Loucy (cell line): Measurements from ENCODE around the gene HPCAL4.

Source experiments
- H2AFZ ChIP-seq: fragments of 200-600 bp; sonication (generic); 2 replicates; pipeline ENCODE4 v1.6.0; 2016; ENCODE audit warnings: antibody characterized with exemption, mild to moderate bottlenecking, low read length, moderate library complexity
- H3F3A ChIP-seq: fragments of 200-600 bp; 2 replicates; pipeline ENCODE4 v1.6.0; 2016; ENCODE audit warnings: antibody characterized with exemption, low read depth, mild to moderate bottlenecking
- H3K27me3 ChIP-seq: fragments of 200-600 bp; sonication (generic); 2 replicates; pipeline ENCODE4 v1.6.1; 2014; ENCODE audit warnings: low read length, mild to moderate bottlenecking; ENCODE audit not compliant: insufficient read depth, poor library complexity, severe bottlenecking
- H3K36me3 ChIP-seq: fragments of 200-600 bp; sonication (generic); 2 replicates; pipeline ENCODE4 v1.6.1; 2016; ENCODE audit warnings: low read length; ENCODE audit not compliant: insufficient read depth
- H3K4me1 ChIP-seq: fragments of 200-600 bp; sonication (generic); 2 replicates; pipeline ENCODE4 v1.5.1; 2014; ENCODE audit warnings: low read length, mild to moderate bottlenecking; ENCODE audit not compliant: insufficient read depth, poor library complexity, severe bottlenecking
- H3K4me2 ChIP-seq: fragments of 200-600 bp; sonication (generic); 2 replicates; pipeline ENCODE4 v1.6.0; 2014; ENCODE audit warnings: antibody characterized with exemption, low read length, low read depth, mild to moderate bottlenecking; ENCODE audit not compliant: poor library complexity, severe bottlenecking
- H3K4me3 ChIP-seq: fragments of 200-600 bp; sonication (generic); 2 replicates; pipeline ENCODE4 v1.5.1; 2014; ENCODE audit warnings: low read length, mild to moderate bottlenecking, mixed read lengths; ENCODE audit not compliant: poor library complexity, severe bottlenecking
- H3K79me2 ChIP-seq: fragments of 200-600 bp; sonication (generic); 2 replicates; pipeline ENCODE4 v1.6.1; 2014; ENCODE audit warnings: low read length; ENCODE audit not compliant: insufficient read depth
- H3K9ac ChIP-seq: fragments of 200-600 bp; sonication (generic); 2 replicates; pipeline ENCODE4 v1.6.0; 2014; ENCODE audit warnings: mild to moderate bottlenecking, low read depth, low read length, moderate library complexity; ENCODE audit not compliant: poor library complexity, severe bottlenecking
- H3K9me2 ChIP-seq: fragments of 200-600 bp; sonication (generic); replicated peaks from 2 replicates; pipeline ENCODE4 v1.6.1; 2016; ENCODE audit warnings: low read depth, low read length, mixed read lengths
- H3K9me3 ChIP-seq: fragments of 200-600 bp; sonication (generic); 2 replicates; pipeline ENCODE4 v1.6.1; 2014; ENCODE audit warnings: mild to moderate bottlenecking, antibody characterized with exemption, low read length, low read depth; ENCODE audit not compliant: insufficient read depth
- H4K20me1 ChIP-seq: fragments of 200-600 bp; sonication (generic); 2 replicates; pipeline ENCODE4 v1.6.0; 2014; ENCODE audit warnings: antibody characterized with exemption, low read length, mild to moderate bottlenecking; ENCODE audit not compliant: insufficient read depth, poor library complexity, severe bottlenecking
- EZH2phosphoT487 ChIP-seq: fragments of 200-600 bp; IDR thresholded peaks from 2 replicates; pipeline ENCODE4 v1.6.1; 2018; ENCODE audit warnings: antibody characterized with exemption, mild to moderate bottlenecking, moderate library complexity, borderline replicate concordance
- TF ChIP-seq, protein P1 (sequence below): fragments of 200-600 bp; sonication (generic); conservative IDR thresholded peaks from 2 replicates; pipeline ENCODE4 v1.5.1; 2014; ENCODE audit warnings: mild to moderate bottlenecking, antibody characterized with exemption, low read length

The HPCAL4 gene

DNA sequence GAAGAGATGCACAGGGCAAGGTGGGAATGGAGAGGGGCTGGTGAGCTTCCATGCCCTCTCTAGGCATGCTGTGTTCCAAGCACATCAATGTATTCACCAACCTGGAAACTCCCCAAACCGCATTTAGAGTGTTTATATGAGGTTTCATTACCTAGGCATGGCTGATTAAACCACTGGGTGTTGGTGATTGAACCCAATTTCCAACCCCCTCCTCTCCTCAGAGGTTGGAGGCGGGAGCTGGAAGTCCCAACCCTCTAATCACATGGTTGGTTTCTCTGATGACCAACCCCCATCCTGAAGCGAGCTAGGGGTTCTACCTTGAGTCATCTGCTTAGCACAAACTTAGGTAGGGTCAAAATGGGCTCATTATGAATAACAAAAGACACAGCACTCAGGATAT, 44.5 kb upstream of the HPCAL4 start:
- Histone ChIP-seq H2AFZ (no peak overlapping the region), H3K79me2 (peaks cover 17% of the 10 kb centered on the region), H3K4me1 (peaks cover 12% of the 10 kb centered on the region), H3K9ac (no peak overlapping the region), H3K27me3 (peaks cover 38% of the 10 kb centered on the region), H3K4me3 (no peak overlapping the region), H3K9me3 (no peaks in the 10 kb centered on the region), H3K9me2 (no peaks in the 10 kb centered on the region), H3K36me3 (no peaks in the 10 kb centered on the region), H3K4me2 (no peak overlapping the region), H3F3A (no peaks in the 10 kb centered on the region), H4K20me1 (no peaks in the 10 kb centered on the region)
- TF ChIP-seq EZH2phosphoT487, result no peak
- TF ChIP-seq, protein P1, sequence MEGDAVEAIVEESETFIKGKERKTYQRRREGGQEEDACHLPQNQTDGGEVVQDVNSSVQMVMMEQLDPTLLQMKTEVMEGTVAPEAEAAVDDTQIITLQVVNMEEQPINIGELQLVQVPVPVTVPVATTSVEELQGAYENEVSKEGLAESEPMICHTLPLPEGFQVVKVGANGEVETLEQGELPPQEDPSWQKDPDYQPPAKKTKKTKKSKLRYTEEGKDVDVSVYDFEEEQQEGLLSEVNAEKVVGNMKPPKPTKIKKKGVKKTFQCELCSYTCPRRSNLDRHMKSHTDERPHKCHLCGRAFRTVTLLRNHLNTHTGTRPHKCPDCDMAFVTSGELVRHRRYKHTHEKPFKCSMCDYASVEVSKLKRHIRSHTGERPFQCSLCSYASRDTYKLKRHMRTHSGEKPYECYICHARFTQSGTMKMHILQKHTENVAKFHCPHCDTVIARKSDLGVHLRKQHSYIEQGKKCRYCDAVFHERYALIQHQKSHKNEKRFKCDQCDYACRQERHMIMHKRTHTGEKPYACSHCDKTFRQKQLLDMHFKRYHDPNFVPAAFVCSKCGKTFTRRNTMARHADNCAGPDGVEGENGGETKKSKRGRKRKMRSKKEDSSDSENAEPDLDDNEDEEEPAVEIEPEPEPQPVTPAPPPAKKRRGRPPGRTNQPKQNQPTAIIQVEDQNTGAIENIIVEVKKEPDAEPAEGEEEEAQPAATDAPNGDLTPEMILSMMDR, result no peak

DNA sequence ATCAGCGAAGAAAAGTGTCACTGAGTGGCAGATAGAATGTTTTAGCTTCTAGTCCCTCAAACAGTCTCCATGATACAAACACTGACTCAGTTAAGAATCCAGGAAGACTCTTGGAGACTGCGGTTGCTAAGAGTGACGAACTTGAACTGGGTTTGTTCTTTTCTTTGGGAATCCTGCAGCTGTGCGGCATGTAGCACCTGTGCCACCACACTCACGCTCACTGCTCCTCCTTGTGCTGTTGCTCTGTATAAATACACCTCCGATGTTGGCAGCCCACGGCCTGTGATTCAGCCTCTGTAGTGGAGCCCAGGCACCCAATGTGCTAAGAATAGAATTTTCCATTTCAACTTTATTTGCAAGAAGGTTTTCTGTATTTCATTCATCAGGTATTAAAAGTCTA, 41.9 kb upstream of the HPCAL4 start:
- H3K9ac ChIP-seq, result no peak overlapping the region
- H4K20me1 ChIP-seq, result no peaks in the 10 kb centered on the region
- H3F3A ChIP-seq, result no peaks in the 10 kb centered on the region
- H3K9me3 ChIP-seq, result no peaks in the 10 kb centered on the region
- H3K27me3 ChIP-seq, result peaks cover 38% of the 10 kb centered on the region
- H2AFZ ChIP-seq, result no peak overlapping the region
- H3K79me2 ChIP-seq, result no peaks in the 10 kb centered on the region
- H3K9me2 ChIP-seq, result no peaks in the 10 kb centered on the region
- no peaks in the 10 kb centered on the region for H3K36me3 ChIP-seq
- no peaks in the 10 kb centered on the region for H3K4me1 ChIP-seq
- no peak overlapping the region for H3K4me2 ChIP-seq
- TF ChIP-seq EZH2phosphoT487, result no peak
- TF ChIP-seq, protein P1, result no peak
- H3K4me3 ChIP-seq, result no peak overlapping the region

DNA sequence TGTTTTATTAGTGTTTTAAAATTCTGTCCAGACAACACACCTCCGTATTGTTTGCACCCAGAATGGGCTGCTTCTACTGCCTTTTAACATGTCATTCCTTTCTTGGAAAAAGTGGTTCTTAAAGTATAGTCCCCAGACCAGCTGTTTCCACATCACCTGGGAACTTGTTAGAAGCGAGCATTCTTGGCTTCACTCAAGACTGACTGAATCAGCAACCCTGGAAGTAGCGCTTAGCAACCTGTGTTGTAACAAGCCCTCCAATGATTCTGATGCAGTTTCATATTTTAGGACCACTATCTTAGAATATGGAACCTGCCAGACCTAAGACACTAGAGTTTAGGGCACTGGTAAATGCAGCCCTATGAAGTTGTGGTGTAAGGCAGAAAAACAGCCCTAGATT, 41.5 kb upstream of the HPCAL4 start:
- H3K27me3 ChIP-seq, result peaks cover 43% of the 10 kb centered on the region
- H3F3A ChIP-seq, result no peaks in the 10 kb centered on the region
- no peaks in the 10 kb centered on the region for H3K9me3 ChIP-seq
- no peaks in the 10 kb centered on the region for H3K36me3 ChIP-seq
- H4K20me1 ChIP-seq, result no peaks in the 10 kb centered on the region
- no peaks in the 10 kb centered on the region for H3K79me2 ChIP-seq
- TF ChIP-seq EZH2phosphoT487, result no peak
- TF ChIP-seq, protein P1, result no peak
- H3K4me3 ChIP-seq, result no peak overlapping the region
- no peaks in the 10 kb centered on the region for H3K4me1 ChIP-seq
- no peak overlapping the region for H2AFZ ChIP-seq
- H3K4me2 ChIP-seq, result no peak overlapping the region
- H3K9ac ChIP-seq, result no peak overlapping the region
- no peaks in the 10 kb centered on the region for H3K9me2 ChIP-seq
